Lower leg skin (tissue), 3 donors: ENCODE data around the gene PPL.

ENCODE experiments used
- POLR2A ChIP-seq, 2 donors: fragments of 450-650 bp; IDR thresholded peaks; one replicate each; pipeline ENCODE4 v1.6.1; 2016 to 2017; ENCODE audit warnings: antibody characterized with exemption in 2 of 2, mild to moderate bottlenecking in 1 of 2, moderate library complexity in 1 of 2
- TF ChIP-seq, protein P1 (sequence below), 3 donors: fragments of 450-650 bp; IDR thresholded peaks; one replicate each; pipeline ENCODE4 v1.5.1; 2016; ENCODE audit warnings: antibody characterized with exemption in 3 of 3, mild to moderate bottlenecking in 3 of 3, moderate library complexity in 2 of 3

DNA sequence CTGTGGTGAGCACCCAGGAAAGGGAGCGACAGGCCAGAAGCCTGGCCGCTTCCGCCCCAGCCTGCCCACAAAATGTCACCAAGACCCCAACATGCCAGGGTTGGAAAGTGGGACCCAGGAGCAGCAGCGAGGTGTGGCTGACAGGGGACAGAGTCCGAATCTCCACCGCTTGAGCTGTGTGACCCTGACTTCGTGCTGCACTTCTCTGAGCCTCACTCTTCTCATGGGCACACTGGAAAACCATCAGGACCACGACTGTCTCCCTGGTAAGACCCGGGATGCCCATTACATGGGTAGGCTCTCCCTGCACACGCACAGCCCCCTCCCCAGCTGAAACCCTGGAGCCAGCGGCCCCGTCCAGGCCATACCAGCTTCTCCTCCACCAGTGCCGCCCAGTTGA lies 34.9 kb downstream of the PPL start:
- TF ChIP-seq, protein P1, sequence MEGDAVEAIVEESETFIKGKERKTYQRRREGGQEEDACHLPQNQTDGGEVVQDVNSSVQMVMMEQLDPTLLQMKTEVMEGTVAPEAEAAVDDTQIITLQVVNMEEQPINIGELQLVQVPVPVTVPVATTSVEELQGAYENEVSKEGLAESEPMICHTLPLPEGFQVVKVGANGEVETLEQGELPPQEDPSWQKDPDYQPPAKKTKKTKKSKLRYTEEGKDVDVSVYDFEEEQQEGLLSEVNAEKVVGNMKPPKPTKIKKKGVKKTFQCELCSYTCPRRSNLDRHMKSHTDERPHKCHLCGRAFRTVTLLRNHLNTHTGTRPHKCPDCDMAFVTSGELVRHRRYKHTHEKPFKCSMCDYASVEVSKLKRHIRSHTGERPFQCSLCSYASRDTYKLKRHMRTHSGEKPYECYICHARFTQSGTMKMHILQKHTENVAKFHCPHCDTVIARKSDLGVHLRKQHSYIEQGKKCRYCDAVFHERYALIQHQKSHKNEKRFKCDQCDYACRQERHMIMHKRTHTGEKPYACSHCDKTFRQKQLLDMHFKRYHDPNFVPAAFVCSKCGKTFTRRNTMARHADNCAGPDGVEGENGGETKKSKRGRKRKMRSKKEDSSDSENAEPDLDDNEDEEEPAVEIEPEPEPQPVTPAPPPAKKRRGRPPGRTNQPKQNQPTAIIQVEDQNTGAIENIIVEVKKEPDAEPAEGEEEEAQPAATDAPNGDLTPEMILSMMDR (IDR thresholded peaks at IDR 0.05): no peak
- no peak for TF ChIP-seq POLR2A (IDR thresholded peaks at IDR 0.05)
